Activated T-cell treated with anti-CD3 and anti-CD28 coated beads, Interleukin-2, amount 50 U/mL, for 72 hours (primary cell): ENCODE data around the gene KRT31. TPM values are rescaled to one million over a fixed set of nuclear protein-coding genes. Genes with fewer than 3 reads are reported as not detected.
"Not testable (repeated sequence)": the region's sequence is repeated elsewhere in the genome, so short reads cannot be mapped to it uniquely, and the experiment has no call there.

ENCODE experiments used
- ATAC-seq, 2 donors: fragments of 150-1000 bp; cut with Tn5 transposase; replicated peaks in 1 of 2; 2 replicates each; pipeline ENCODE4 v1.10.0; 2021; ENCODE audit warnings: moderate library complexity in 2 of 2, mild to moderate bottlenecking in 1 of 2
- DNase-seq, 2 donors: peaks; one replicate each; pipeline ENCODE4 v3.0.0; 2021 to 2022; ENCODE audit warnings: mixed read lengths in 1 of 2
- H3K27ac Mint-ChIP-seq: one replicate; pipeline ENCODE4 v1.8.0; 2022; ENCODE audit warnings: mild to moderate bottlenecking, moderate library complexity, mixed read lengths
- H3K27me3 Mint-ChIP-seq: one replicate; pipeline ENCODE4 v1.8.0; 2022; ENCODE audit warnings: low read depth, mixed read lengths
- H3K36me3 Mint-ChIP-seq, 2 donors: one replicate each; pipeline ENCODE4 v1.8.0; 2022; ENCODE audit warnings: mixed read lengths in 2 of 2, mild to moderate bottlenecking in 1 of 2; ENCODE audit not compliant: insufficient read depth in 2 of 2
- H3K4me1 Mint-ChIP-seq: one replicate; pipeline ENCODE4 v1.8.0; 2022; ENCODE audit warnings: low read depth, mixed read lengths
- H3K4me3 Mint-ChIP-seq, 2 donors: one replicate each; pipeline ENCODE4 v1.8.0; 2022; ENCODE audit warnings: mild to moderate bottlenecking in 2 of 2, mixed read lengths in 2 of 2, moderate library complexity in 2 of 2
- H3K9me3 Mint-ChIP-seq, 2 donors: one replicate each; pipeline ENCODE4 v1.8.0; 2022; ENCODE audit warnings: mixed read lengths in 2 of 2
- total RNA-seq, 2 donors: library from RNA; stranded (reverse); gene quantifications; one replicate each; pipeline ENCODE4 v1.2.3, GENCODE V29; 2022

KRT31 gene
- total RNA-seq, 2 donors from 2014 or later: not detected

- Mint-ChIP-seq H3K4me1 (peaks cover 7% of the 10 kb centered on the region), H3K27ac (no peak overlapping the region), H3K36me3 (no peaks in the 10 kb centered on the region), H3K9me3 (no peaks in the 10 kb centered on the region), H3K4me3 (no peak overlapping the region), H3K27me3 (no peaks in the 10 kb centered on the region)
- DNase-seq (no peak), ATAC-seq (no peak)
These were observed 31.3 kb downstream of the KRT31 start for GRCh38 chr17:41366070-41366469.

GRCh38 chr17:41363881-41364280 lies 33.5 kb downstream of the KRT31 start:
- H3K4me3 Mint-ChIP-seq: no peak overlapping the region
- H3K4me1 Mint-ChIP-seq: peaks cover 7% of the 10 kb centered on the region
- ATAC-seq: no peak
- no peaks in the 10 kb centered on the region for H3K36me3 Mint-ChIP-seq
- no peak overlapping the region for H3K27ac Mint-ChIP-seq
- DNase-seq: no peak
- H3K9me3 Mint-ChIP-seq: no peaks in the 10 kb centered on the region
- H3K27me3 Mint-ChIP-seq: no peaks in the 10 kb centered on the region

- no peak for ATAC-seq
- H3K27me3 Mint-ChIP-seq: no peaks in the 10 kb centered on the region
- H3K4me1 Mint-ChIP-seq: peaks cover 7% of the 10 kb centered on the region
- H3K4me3 Mint-ChIP-seq: no peak overlapping the region
- DNase-seq: no peak
- peaks cover 0 to 4% of the 10 kb centered on the region in 2 donors for H3K9me3 Mint-ChIP-seq
- H3K36me3 Mint-ChIP-seq: peaks cover 0 to 3% of the 10 kb centered on the region in 2 donors
- H3K27ac Mint-ChIP-seq: no peak overlapping the region
These were observed 37.0 kb downstream of the KRT31 start for GRCh38 chr17:41360296-41360995.

- Mint-ChIP-seq H3K9me3 (peaks cover 0 to 4% of the 10 kb centered on the region in 2 donors), H3K27ac (no peak overlapping the region), H3K36me3 (peaks cover 0 to 3% of the 10 kb centered on the region in 2 donors), H3K4me1 (peaks cover 6% of the 10 kb centered on the region), H3K27me3 (no peaks in the 10 kb centered on the region), H3K4me3 (no peak overlapping the region)
- no peak for DNase-seq
- no peak for ATAC-seq
These were observed 42.9 kb downstream of the KRT31 start for GRCh38 chr17:41354536-41354935.

- Mint-ChIP-seq H3K4me3 (no peak overlapping the region), H3K9me3 (peaks cover 0 to 4% of the 10 kb centered on the region in 2 donors), H3K36me3 (peaks cover 0 to 3% of the 10 kb centered on the region in 2 donors), H3K27me3 (no peaks in the 10 kb centered on the region), H3K4me1 (peaks cover 6% of the 10 kb centered on the region), H3K27ac (no peak overlapping the region)
- DNase-seq (no peak), ATAC-seq (no peak)
These were observed 44.6 kb downstream of the KRT31 start for GRCh38 chr17:41352597-41353366.

GRCh38 chr17:41351177-41351576 lies 46.2 kb downstream of the KRT31 start:
- Mint-ChIP-seq H3K27me3 (no peaks in the 10 kb centered on the region), H3K4me3 (no peak overlapping the region), H3K9me3 (peaks cover 0 to 2% of the 10 kb centered on the region in 2 donors), H3K36me3 (peaks cover 0 to 1% of the 10 kb centered on the region in 2 donors), H3K27ac (no peak overlapping the region), H3K4me1 (peaks cover 6% of the 10 kb centered on the region)
- ATAC-seq: no peak
- no peak for DNase-seq

- not testable (repeated sequence) for H3K4me3 Mint-ChIP-seq, H3K4me1 Mint-ChIP-seq, DNase-seq, H3K9me3 Mint-ChIP-seq, H3K27me3 Mint-ChIP-seq, H3K36me3 Mint-ChIP-seq, ATAC-seq, H3K27ac Mint-ChIP-seq
These were observed 47.0 kb downstream of the KRT31 start, which contains the start of gene KRT33A for GRCh38 chr17:41350381-41350878. Gene KRT33A, minus strand, starts transcription at chr17:41350828. Its CDS starts 61 bp downstream, at chr17:41350767.

GRCh38 chr17:41347869-41348760 lies 49.3 kb downstream of the KRT31 start:
- ATAC-seq (no peak), DNase-seq (no peak)
- H3K36me3 Mint-ChIP-seq: peaks cover 3 to 4% of the 10 kb centered on the region in 2 donors
- no peak overlapping the region for H3K27ac Mint-ChIP-seq
- peaks cover 2 to 3% of the 10 kb centered on the region in 2 donors for H3K9me3 Mint-ChIP-seq
- H3K27me3 Mint-ChIP-seq: peaks cover 4% of the 10 kb centered on the region
- peaks cover 10% of the 10 kb centered on the region for H3K4me1 Mint-ChIP-seq
- H3K4me3 Mint-ChIP-seq: no peak overlapping the region

- H3K27me3 Mint-ChIP-seq, H3K27ac Mint-ChIP-seq, ATAC-seq, H3K4me3 Mint-ChIP-seq, DNase-seq, H3K9me3 Mint-ChIP-seq: not testable (repeated sequence)
- peaks cover 7 to 11% of the 10 kb centered on the region in 2 donors for H3K36me3 Mint-ChIP-seq
- H3K4me1 Mint-ChIP-seq: peaks cover 19% of the 10 kb centered on the region
These were observed 51.0 kb downstream of the KRT31 start for GRCh38 chr17:41346421-41346820.

- DNase-seq (no peak), ATAC-seq (no peak)
- Mint-ChIP-seq H3K4me3 (no peak overlapping the region), H3K4me1 (peaks cover 23% of the 10 kb centered on the region), H3K27ac (no peak overlapping the region), H3K27me3 (peaks cover 10% of the 10 kb centered on the region), H3K36me3 (peaks cover 7 to 11% of the 10 kb centered on the region in 2 donors), H3K9me3 (peaks cover 6% of the 10 kb centered on the region in 2 donors)
These were observed 51.4 kb downstream of the KRT31 start for GRCh38 chr17:41345992-41346391.
